Measurements from ENCODE around the gene SMIM38.

GRCh38 chr11:69106031-69106811, 49.5 kb upstream of the SMIM38 start:
- TF ChIP-seq MAZ (IDR thresholded peaks at IDR 0.05; ENCODE audit: borderline replicate concordance, low read depth, low read length), result no peak
- no peak for TF ChIP-seq RAD21 (IDR thresholded peaks at IDR 0.05; ENCODE audit: low read length)
- no peak for TF ChIP-seq CTCF (conservative IDR thresholded peaks at IDR 0.05; ENCODE audit: low read depth, low read length)
- no peak for TF ChIP-seq NFE2L2 (IDR thresholded peaks at IDR 0.05; ENCODE audit: low read depth, low read length)
- no peak for TF ChIP-seq RCOR1 (IDR thresholded peaks at IDR 0.05; ENCODE audit: insufficient replicate concordance, low read length)
- TF ChIP-seq POLR2A (IDR thresholded peaks at IDR 0.05; ENCODE audit: low read depth, low read length), result no peak
- no peak for TF ChIP-seq RFX5 (IDR thresholded peaks at IDR 0.05; ENCODE audit: low read depth, low read length)
- no peak for TF ChIP-seq BHLHE40 (IDR thresholded peaks at IDR 0.05; ENCODE audit: low read depth, low read length)

All from IMR-90 (cell line).